GM19467 (cell line): ENCODE results near the gene TRMT61A.

Experiments
- ATAC-seq: cut with Tn5 transposase; IDR thresholded peaks from one replicate; pipeline ENCODE4 v1.9.1; 2021; ENCODE audit warnings: mild to moderate bottlenecking, moderate library complexity; ENCODE audit not compliant: unreplicated experiment

TRMT61A gene

GRCh38 chr14:103545915-103546651 lies 17.1 kb downstream of the TRMT61A start:
- no peak for ATAC-seq

- no peak for ATAC-seq
These were observed 17.9 kb downstream of the TRMT61A start for GRCh38 chr14:103546652-103547454.

- no peak for ATAC-seq
These were observed 18.5 kb downstream of the TRMT61A start for GRCh38 chr14:103547455-103547940.

GRCh38 chr14:103547941-103548462 lies 19.0 kb downstream of the TRMT61A start:
- no peak for ATAC-seq

DNA sequence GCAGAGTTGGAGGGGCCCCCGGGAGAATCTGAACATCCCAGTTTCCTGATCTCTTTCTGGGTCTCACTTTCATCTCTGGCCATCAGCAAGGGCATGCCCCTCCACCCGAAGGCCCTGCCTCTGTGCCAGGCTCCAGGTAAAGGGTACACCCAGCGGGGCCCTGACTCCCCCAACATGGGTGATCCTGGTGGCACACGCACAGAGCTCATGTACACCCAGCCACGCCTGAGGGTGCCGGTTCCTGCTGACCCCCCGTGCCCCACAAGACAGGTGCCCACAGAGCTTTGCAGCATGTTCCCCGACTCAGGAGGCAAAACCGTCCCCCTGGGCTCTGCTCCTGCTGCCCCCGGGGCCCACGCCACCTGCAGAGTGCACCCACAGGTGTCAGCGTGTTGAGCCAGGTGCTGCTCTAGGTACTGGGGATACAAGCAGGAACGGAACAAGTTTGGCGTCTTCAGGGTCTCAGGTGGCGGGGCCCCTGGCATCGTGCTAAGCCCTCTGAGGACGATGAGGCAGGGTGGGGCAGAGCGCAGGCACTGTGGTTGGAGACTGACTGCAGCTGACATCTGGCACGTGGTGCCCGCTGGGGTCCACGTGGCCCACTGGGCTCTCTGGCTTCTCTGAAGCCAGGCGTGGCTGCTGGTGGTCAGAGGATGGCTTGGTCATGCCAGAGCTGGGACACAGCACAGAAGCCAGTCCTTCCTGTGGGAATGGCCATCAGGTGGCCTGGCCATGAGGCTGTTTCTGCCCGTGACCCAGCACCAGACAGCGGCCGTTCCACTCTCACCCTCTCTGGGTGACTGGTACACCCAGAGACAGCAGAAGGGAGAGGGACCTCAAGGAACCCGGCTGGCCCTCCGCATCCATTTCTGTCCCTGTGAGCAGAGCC lies 19.7 kb downstream of the TRMT61A start:
- ATAC-seq, result no peak

- ATAC-seq, result no peak
These were observed 20.6 kb downstream of the TRMT61A start for GRCh38 chr14:103549361-103550311.

- ATAC-seq, result no peak
These were observed 21.7 kb downstream of the TRMT61A start for GRCh38 chr14:103550451-103551337.

DNA sequence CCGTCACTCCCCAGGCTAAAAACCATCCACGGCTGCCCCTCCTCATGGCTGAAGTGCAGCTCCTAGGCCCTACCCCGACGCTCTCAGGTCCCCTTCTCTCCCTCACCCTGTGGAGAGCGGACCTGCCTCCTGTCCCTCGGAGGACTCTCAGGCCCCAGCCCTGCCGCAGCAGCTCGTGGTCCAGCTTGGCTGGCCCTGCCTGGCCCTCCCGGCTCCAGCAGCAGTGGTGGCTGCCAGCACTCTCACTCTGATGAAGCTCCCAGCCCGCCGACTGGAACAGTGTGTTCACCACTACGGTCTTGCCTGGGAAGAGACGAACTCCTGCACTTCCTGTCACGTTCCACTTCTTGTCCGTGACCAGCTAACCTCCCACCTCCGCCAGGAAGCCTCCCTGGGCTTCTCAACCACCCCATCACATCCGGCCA lies 22.4 kb downstream of the TRMT61A start:
- ATAC-seq, result no peak

DNA sequence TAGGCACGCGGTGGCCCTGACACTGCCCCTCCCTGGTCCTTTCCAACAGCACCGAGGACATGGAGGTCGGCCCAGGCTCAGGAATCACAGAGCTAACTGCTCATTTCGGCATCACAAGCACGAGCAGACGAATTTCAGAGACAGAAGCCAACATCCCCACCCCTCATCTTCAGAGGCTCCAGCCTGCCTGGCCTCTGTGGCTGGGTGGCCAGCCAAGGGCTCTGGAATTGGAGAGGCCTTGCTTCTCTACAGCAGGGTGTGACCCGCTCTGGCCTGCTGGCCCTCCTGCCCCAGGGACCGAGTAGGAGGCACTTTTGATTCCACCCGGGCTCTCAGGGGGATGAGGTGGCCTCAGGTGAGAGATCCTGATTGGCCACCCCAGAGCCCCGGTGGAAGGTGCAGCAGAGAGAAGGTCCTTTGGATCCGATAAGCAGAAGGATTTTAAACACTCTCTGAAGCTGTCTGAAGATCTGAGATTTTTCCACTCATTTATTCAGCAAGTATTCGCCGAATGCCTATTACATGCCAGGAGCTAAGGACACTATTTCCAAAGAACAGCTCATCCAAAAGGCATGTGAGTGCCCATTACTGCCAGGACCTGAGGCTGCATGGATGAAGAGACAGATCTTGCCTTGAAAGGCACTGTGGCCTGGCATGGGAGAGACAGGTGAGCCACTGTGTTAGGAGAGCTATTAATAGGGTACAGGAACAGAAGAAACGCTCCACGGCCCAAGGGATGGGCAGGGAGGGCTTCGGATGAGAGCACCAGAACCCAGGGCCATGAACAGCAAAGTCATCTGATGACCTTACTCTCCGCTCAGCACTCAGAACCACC lies 23.2 kb downstream of the TRMT61A start:
- no peak for ATAC-seq

GRCh38 chr14:103552846-103553210 lies 23.8 kb downstream of the TRMT61A start:
- ATAC-seq, result no peak

DNA sequence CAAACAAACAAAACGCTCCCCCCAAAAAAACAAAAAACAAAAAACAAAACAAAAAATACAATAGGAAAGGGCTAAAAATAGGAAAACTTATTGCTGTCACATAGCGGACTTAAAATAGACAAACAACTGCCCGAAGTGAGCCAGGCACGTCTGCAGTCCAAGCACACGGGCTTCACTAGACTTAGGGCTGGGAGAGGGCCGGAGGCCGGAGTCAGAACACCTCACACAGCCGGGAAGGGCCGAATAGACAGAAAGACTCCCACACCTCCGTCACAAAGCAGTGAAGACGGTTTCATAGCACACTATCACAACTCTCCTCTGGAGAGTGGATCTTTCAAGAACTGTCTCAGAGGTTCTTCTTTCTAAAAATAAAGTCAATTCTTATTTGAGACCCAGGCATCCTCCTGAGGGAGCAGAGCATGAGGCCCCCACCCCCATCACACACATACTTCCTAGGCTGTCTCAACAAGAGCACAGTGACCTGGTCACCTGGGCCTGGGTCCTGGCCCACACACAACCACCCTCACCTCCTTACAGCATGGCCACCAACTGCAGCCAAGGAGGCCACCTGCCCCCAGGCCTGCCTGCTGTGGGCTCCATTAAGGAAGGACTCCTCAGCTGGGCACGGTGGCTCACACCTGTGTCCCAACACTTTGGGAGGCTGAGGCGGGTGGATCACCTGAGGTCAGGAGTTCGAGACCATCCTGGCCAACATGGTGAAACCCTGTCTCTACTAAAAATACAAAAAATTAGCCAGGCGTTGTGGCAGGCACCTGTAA lies 26.8 kb downstream of the TRMT61A start:
- ATAC-seq, result no peak

GRCh38 chr14:103556946-103557758 lies 28.2 kb downstream of the TRMT61A start:
- ATAC-seq, result no peak

GRCh38 chr14:103558071-103558882 lies 29.3 kb downstream of the TRMT61A start:
- no peak for ATAC-seq

- ATAC-seq, result no peak
These were observed 30.8 kb downstream of the TRMT61A start for GRCh38 chr14:103559766-103560165.

DNA sequence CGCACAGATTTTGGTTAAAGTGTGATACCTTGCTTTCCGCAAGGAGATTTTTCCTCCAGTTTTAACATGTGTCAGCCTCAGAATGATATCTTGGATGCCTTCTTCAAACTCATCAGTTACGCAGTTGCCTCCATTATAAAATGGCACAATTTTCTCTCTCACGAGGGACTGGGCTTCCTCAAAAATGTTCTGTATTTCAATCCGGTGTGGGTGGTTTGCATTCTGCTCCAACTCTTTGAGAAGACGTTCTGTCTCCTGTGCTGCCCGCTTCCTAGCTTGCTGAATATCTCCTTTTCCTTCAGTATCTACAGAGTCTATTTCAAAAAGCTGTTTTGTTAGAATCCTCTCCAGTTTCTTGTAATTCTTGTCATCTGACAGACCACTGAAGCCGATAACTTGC lies 31.7 kb downstream of the TRMT61A start:
- no peak for ATAC-seq
